GM12878 (cell line): ENCODE results near the gene UXS1. TPM values are rescaled to one million over a fixed set of nuclear protein-coding genes. Genes with fewer than 3 reads are reported as not detected.

Experiments used
- CREM ChIP-seq: IDR thresholded peaks from 2 replicates; pipeline ENCODE4 v1.6.1; 2014; ENCODE audit warnings: antibody characterized with exemption, low read depth
- EZH2 ChIP-seq: IDR thresholded peaks from 2 replicates; pipeline ENCODE4 v1.6.1; 2012; ENCODE audit warnings: low read depth, mild to moderate bottlenecking, control low read depth, inconsistent platforms, low read length, borderline replicate concordance; ENCODE audit not compliant: control insufficient read depth
- GABPA ChIP-seq: IDR thresholded peaks from 2 replicates; pipeline ENCODE4 v1.6.1; 2014; ENCODE audit warnings: antibody characterized with exemption, low read depth, mild to moderate bottlenecking, inconsistent platforms
- KLF5 ChIP-seq: fragments of 450-650 bp; IDR thresholded peaks from 2 replicates; pipeline ENCODE4 v1.6.1; 2014; ENCODE audit warnings: mild to moderate bottlenecking; ENCODE audit not compliant: partially characterized antibody
- MYC ChIP-seq: IDR thresholded peaks from 2 replicates; pipeline ENCODE4 v1.6.1; 2011; ENCODE audit warnings: mild to moderate bottlenecking, low read length, moderate library complexity, inconsistent platforms; ENCODE audit not compliant: insufficient read depth, insufficient replicate concordance, insufficient read length, severe bottlenecking
- NRF1 ChIP-seq: conservative IDR thresholded peaks from 2 replicates; pipeline ENCODE4 v1.6.1; 2011; ENCODE audit warnings: mild to moderate bottlenecking, low read depth, low read length, improper control_type of control experiment
- PKNOX1 ChIP-seq: fragments of 450-650 bp; IDR thresholded peaks from 2 replicates; pipeline ENCODE4 v1.6.1; 2016; ENCODE audit warnings: mild to moderate bottlenecking
- RB1 ChIP-seq: fragments of 450-650 bp; formaldehyde crosslinking; IDR thresholded peaks from 2 replicates; pipeline ENCODE4 v1.6.1; 2017; ENCODE audit warnings: mild to moderate bottlenecking, borderline replicate concordance
- ZNF622 ChIP-seq: fragments of 450-650 bp; IDR thresholded peaks from 2 replicates; pipeline ENCODE4 v1.6.1; 2017; ENCODE audit warnings: mild to moderate bottlenecking, inconsistent platforms
- polyA plus RNA-seq, 11 experiments: library from polyadenylated mRNA; depleted of rRNA in 4 of 11; unstranded in 6 of 11; stranded (reverse) in 5 of 11; fragments of >200 nt; fragmentation: Nextera tagmentation in 4 of 11; fragmentation: Illumina TruSeq in 1 of 11; extraction: Ambion mirVana in 4 of 11; extraction: Trizol in 1 of 11; gene quantifications; 1 replicate in 1 of 11; 2 replicates in 10 of 11; pipeline versions ENCODE4 v1.2.1 to v1.2.3, GENCODE V29; 2011 to 2016; ENCODE audit warnings: inconsistent platforms in 2 of 11, missing spikeins in 2 of 11, low read depth in 1 of 11
- total RNA-seq, 4 experiments: library from RNA; depleted of rRNA in 3 of 4; stranded (reverse); fragments of >200 nt in 3 of 4; fragmentation: Illumina TruSeq in 1 of 4; extraction: Trizol in 1 of 4; gene quantifications; 2 replicates each; pipeline versions ENCODE4 v1.2.1 to v1.2.3, GENCODE V29; 2013 to 2021
- TF ChIP-seq, protein P1 (sequence below): IDR thresholded peaks from 2 replicates; pipeline ENCODE4 v1.6.1; 2012; ENCODE audit warnings: mild to moderate bottlenecking, low read depth, low read length
- TF ChIP-seq, protein P2 (sequence below): fragments of 450-650 bp; formaldehyde crosslinking; IDR thresholded peaks from 2 replicates; pipeline ENCODE4 v1.4.0; 2022; ENCODE audit warnings: mild to moderate bottlenecking, moderate library complexity

The UXS1 gene
- total and polyA plus RNA-seq, 10 of the 15 experiments (the other 5 are each of a cell fraction or from before 2014, with no cell fraction given) = 6.0 to 25.4 (median 24.0) TPM

- TF ChIP-seq KLF5 (no peak), MYC (no peak), GABPA (no peak), EZH2 (no peak), ZNF622 (no peak), NRF1 (no peak), PKNOX1 (no peak), RB1 (no peak), CREM (no peak)
- TF ChIP-seq, protein P1, sequence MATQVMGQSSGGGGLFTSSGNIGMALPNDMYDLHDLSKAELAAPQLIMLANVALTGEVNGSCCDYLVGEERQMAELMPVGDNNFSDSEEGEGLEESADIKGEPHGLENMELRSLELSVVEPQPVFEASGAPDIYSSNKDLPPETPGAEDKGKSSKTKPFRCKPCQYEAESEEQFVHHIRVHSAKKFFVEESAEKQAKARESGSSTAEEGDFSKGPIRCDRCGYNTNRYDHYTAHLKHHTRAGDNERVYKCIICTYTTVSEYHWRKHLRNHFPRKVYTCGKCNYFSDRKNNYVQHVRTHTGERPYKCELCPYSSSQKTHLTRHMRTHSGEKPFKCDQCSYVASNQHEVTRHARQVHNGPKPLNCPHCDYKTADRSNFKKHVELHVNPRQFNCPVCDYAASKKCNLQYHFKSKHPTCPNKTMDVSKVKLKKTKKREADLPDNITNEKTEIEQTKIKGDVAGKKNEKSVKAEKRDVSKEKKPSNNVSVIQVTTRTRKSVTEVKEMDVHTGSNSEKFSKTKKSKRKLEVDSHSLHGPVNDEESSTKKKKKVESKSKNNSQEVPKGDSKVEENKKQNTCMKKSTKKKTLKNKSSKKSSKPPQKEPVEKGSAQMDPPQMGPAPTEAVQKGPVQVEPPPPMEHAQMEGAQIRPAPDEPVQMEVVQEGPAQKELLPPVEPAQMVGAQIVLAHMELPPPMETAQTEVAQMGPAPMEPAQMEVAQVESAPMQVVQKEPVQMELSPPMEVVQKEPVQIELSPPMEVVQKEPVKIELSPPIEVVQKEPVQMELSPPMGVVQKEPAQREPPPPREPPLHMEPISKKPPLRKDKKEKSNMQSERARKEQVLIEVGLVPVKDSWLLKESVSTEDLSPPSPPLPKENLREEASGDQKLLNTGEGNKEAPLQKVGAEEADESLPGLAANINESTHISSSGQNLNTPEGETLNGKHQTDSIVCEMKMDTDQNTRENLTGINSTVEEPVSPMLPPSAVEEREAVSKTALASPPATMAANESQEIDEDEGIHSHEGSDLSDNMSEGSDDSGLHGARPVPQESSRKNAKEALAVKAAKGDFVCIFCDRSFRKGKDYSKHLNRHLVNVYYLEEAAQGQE = no peak
- TF ChIP-seq, protein P2, sequence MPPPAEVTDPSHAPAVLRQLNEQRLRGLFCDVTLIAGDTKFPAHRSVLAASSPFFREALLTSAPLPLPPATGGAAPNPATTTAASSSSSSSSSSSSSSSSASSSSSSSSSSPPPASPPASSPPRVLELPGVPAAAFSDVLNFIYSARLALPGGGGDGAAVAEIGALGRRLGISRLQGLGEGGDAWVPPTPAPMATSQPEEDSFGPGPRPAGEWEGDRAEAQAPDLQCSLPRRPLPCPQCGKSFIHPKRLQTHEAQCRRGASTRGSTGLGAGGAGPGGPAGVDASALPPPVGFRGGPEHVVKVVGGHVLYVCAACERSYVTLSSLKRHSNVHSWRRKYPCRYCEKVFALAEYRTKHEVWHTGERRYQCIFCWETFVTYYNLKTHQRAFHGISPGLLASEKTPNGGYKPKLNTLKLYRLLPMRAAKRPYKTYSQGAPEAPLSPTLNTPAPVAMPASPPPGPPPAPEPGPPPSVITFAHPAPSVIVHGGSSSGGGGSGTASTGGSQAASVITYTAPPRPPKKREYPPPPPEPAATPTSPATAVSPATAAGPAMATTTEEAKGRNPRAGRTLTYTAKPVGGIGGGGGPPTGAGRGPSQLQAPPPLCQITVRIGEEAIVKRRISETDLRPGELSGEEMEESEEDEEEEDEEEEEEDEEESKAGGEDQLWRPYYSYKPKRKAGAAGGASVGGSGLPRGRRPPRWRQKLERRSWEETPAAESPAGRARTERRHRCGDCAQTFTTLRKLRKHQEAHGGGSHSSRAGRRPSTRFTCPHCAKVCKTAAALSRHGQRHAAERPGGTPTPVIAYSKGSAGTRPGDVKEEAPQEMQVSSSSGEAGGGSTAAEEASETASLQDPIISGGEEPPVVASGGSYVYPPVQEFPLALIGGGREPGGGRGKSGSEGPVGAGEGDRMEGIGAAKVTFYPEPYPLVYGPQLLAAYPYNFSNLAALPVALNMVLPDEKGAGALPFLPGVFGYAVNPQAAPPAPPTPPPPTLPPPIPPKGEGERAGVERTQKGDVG (CRISPR knock-in tag) = no peak
These were observed 139.0 kb downstream of the UXS1 start (continued) for GRCh38 chr2:106054880-106055655.
